Spinal cord (tissue), 10 donors: ENCODE measurements around the gene NASP. TPM values are rescaled to one million over a fixed set of nuclear protein-coding genes. Genes with fewer than 3 reads are reported as not detected.
"Not testable (repeated sequence)": the region's sequence is repeated elsewhere in the genome, so short reads cannot be mapped to it uniquely, and the experiment has no call there.

Experiments used
- DNase-seq, 6 donors: peaks; one replicate each; pipeline versions ENCODE4 v3.0.0 to v3.0.0-alpha.2; 2013 to 2015; ENCODE audit warnings: low spot score in 6 of 6, low read depth in 4 of 6
- H3K27ac ChIP-seq: one replicate; pipeline ENCODE4 v1.5.1; 2013; ENCODE audit warnings: low read depth, low read length, control low read depth
- H3K27me3 ChIP-seq: one replicate; pipeline ENCODE4 v1.6.1; 2013; ENCODE audit warnings: low read length; ENCODE audit not compliant: control insufficient read depth, insufficient read depth
- H3K36me3 ChIP-seq: one replicate; pipeline ENCODE4 v1.6.1; 2013; ENCODE audit warnings: low read length; ENCODE audit not compliant: control insufficient read depth, insufficient read depth
- H3K4me1 ChIP-seq: one replicate; pipeline ENCODE4 v1.6.1; 2013; ENCODE audit warnings: low read length; ENCODE audit not compliant: control insufficient read depth, insufficient read depth
- H3K4me3 ChIP-seq: one replicate; pipeline ENCODE4 v1.5.1; 2013; ENCODE audit warnings: low read depth, low read length, control low read depth
- H3K9me3 ChIP-seq: one replicate; pipeline ENCODE4 v1.6.1; 2013; ENCODE audit warnings: low read length; ENCODE audit not compliant: control insufficient read depth, insufficient read depth
- WGBS: methylation state at CpG from one replicate; pipeline ENCODE4 v1.1.5; 2013; ENCODE audit warnings: missing lambda C conversion rate; ENCODE audit not compliant: insufficient coverage; 5-methylcytosine and 5-hydroxymethylcytosine counted together
- polyA plus RNA-seq, 2 donors: library from polyadenylated mRNA; unstranded; fragments of 120-200 nt; gene quantifications; one replicate each; pipeline ENCODE4 v1.2.1, GENCODE V29; 2013; ENCODE audit not compliant: insufficient read length in 2 of 2
- total RNA-seq, 2 donors: library from RNA; depleted of rRNA in 1 of 2; stranded (reverse); fragments of 120-200 nt in 1 of 2; fragments of >200 nt in 1 of 2; gene quantifications; one replicate each; pipeline versions ENCODE4 v1.2.3 to v1.2.4, GENCODE V29; 2013 to 2014
- donor health status: healthy.

NASP gene
- total and polyA plus RNA-seq, 4 donors = 64.5 to 265 (median 161) TPM

- 0% methylated on average over 2 of the region's 5 CpGs for WGBS
- Histone ChIP-seq H3K27me3 (no peaks in the 10 kb centered on the region), H3K9me3 (no peaks in the 10 kb centered on the region), H3K27ac (peak overlapping the region; percentile 99), H3K36me3 (peaks cover 2% of the 10 kb centered on the region), H3K4me3 (peak overlapping the region; percentile 99), H3K4me1 (peaks cover 20% of the 10 kb centered on the region)
- DNase-seq = no peak
Measured at GRCh38 chr1:45585110-45585426, 1.2 kb downstream of the NASP start.

DNA sequence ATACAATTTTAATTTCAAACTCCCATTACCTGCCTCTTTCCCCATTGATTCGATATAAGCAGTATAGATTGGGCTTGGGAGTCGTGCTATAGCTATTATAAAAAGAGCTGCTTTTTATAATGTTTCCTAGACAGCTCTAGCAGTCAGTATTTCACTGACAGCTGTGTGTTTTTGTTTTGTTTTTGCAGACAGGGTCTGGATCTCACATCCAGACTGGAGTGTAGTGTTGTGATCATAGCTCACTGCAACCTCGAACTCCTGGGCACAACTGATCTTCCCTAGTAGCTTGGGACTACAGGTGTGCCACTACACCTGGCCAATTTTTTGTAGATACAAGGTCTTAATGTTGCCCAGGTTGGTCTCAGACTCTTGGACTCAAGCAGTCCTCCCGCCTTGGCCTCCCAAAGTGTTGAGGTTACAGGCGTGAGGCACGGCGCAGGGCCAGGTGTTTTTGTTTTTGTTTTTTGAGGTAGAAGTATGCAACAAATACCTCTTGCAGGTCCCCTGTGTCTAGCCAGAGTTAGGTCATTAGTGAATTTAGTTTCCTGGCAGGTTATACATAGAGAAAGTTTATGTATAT, 1.7 kb downstream of the NASP start:
- Histone ChIP-seq H3K36me3 (peaks cover 2% of the 10 kb centered on the region), H3K27me3 (no peaks in the 10 kb centered on the region), H3K27ac (peak overlapping the region; percentile 33), H3K4me1 (peaks cover 20% of the 10 kb centered on the region), H3K4me3 (peak overlapping the region; percentile 99), H3K9me3 (no peaks in the 10 kb centered on the region)
- WGBS = 19% methylated on average over 5 of the region's 7 CpGs
- DNase-seq = no peak

- no CpG with 5 or more reads among the region's 4 CpGs for WGBS
- DNase-seq = no peak
- H3K9me3 ChIP-seq = no peaks in the 10 kb centered on the region
- H3K4me1 ChIP-seq = peaks cover 20% of the 10 kb centered on the region
- H3K27me3 ChIP-seq = no peaks in the 10 kb centered on the region
- no peak overlapping the region for H3K27ac ChIP-seq
- H3K36me3 ChIP-seq = peaks cover 8% of the 10 kb centered on the region
- H3K4me3 ChIP-seq = no peak overlapping the region
Measured at GRCh38 chr1:45586769-45587168, 2.9 kb downstream of the NASP start.

DNA sequence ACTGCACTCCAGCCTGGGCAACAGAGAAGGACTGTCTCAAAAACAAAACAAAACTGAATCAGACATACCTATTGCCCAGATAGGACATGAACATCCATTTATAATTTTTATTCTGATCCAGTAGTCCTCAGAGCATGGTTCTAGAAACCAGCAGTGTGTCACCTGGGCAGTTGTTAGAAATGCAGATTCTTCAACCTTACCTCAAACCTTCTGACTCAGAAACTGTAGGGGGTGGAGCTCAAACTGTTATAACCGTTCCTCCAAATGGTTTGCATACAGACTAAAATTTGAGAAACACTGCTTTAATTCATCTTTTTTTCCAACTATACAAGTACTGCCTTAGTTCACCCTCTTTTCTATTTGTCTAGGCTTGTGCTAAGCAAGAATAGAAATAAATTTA, 6.0 kb downstream of the NASP start:
- Histone ChIP-seq H3K27me3 (no peaks in the 10 kb centered on the region), H3K4me1 (peaks cover 13% of the 10 kb centered on the region), H3K9me3 (no peaks in the 10 kb centered on the region), H3K27ac (no peak overlapping the region), H3K4me3 (no peak overlapping the region), H3K36me3 (peaks cover 33% of the 10 kb centered on the region)
- no CpG with 5 or more reads among the region's 1 CpG for WGBS
- no peak for DNase-seq

DNA sequence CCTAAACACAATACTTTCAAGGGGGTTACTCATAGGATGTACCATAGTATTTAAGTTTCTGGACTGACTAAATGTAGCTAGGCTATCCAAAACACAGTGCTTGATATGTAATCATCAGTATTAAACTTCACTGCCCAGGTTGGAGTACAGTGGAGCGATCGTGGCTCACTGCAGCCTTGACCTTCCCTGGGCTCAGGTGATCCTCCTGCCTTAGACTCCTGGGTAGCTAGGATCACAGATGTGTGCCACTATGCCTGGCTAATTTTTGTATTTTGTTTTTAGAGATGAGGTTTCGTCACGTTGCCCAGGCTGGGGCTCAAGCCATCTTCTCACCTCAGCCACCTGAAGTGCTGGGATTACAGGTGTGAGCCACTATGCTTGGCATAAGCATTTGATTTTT, 10.6 kb downstream of the NASP start:
- peaks cover 34% of the 10 kb centered on the region for H3K36me3 ChIP-seq
- 100% methylated on average over 4 of the region's 4 CpGs for WGBS

DNA sequence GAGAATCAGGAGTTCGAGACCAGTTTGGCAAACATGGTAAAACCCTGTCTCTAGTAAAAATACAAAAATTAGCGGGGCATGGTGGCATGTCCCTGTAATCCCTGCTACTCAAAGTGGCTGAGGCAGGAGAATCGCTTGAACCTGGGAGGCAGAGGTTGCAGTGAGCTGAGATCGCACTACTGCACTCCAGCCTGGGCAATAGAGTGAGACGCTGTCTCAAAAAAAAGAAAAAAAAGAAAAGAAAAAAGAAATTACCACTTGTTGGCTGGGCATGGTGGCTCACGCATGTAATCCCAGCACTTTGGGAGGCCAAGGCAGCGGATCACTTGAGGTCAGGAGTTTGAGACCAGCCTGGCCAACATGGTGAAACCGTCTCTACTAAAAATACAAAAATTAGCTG, 12.9 kb downstream of the NASP start:
- WGBS = 98% methylated on average over 6 of the region's 8 CpGs
- H3K4me1 ChIP-seq, H3K27ac ChIP-seq: not testable (repeated sequence)

More for the DNA sequence above, 10.6 kb downstream of the NASP start:
- H3K4me1 ChIP-seq = no peaks in the 10 kb centered on the region
- no peaks in the 10 kb centered on the region for H3K27me3 ChIP-seq
- H3K4me3 ChIP-seq = no peak overlapping the region
- H3K27ac ChIP-seq = no peak overlapping the region
- no peak for DNase-seq
- no peaks in the 10 kb centered on the region for H3K9me3 ChIP-seq

GRCh38 chr1:45604239-45604638, 20.4 kb downstream of the NASP start:
- Histone ChIP-seq H3K27ac (no peak overlapping the region), H3K27me3 (no peaks in the 10 kb centered on the region), H3K4me3 (no peak overlapping the region), H3K4me1 (no peaks in the 10 kb centered on the region), H3K9me3 (no peaks in the 10 kb centered on the region), H3K36me3 (peaks cover 9% of the 10 kb centered on the region)
- no CpG with 5 or more reads among the region's 2 CpGs for WGBS
- no peak for DNase-seq

More for the DNA sequence above, 12.9 kb downstream of the NASP start:
- H3K36me3 ChIP-seq = peaks cover 28% of the 10 kb centered on the region
- not testable (repeated sequence) for H3K27me3 ChIP-seq, DNase-seq, H3K9me3 ChIP-seq, H3K4me3 ChIP-seq

DNA sequence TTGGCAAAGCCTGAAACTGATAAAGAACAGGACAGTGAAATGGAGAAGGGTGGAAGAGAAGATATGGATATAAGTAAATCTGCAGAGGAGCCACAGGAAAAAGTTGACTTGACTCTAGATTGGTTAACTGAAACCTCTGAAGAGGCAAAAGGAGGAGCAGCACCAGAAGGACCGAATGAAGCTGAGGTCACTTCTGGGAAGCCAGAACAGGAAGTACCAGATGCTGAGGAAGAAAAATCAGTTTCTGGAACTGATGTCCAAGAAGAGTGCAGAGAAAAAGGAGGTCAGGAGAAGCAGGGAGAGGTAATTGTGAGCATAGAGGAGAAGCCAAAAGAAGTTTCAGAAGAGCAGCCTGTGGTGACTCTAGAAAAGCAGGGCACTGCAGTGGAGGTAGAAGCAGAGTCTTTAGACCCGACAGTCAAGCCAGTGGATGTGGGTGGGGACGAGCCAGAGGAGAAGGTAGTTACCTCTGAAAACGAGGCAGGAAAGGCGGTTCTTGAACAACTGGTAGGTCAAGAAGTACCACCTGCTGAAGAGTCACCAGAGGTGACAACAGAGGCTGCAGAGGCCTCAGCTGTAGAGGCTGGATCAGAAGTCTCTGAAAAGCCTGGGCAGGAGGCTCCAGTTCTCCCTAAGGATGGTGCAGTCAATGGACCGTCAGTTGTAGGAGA, 23.7 kb downstream of the NASP start:
- peaks cover 14% of the 10 kb centered on the region for H3K36me3 ChIP-seq
- H3K9me3 ChIP-seq = no peaks in the 10 kb centered on the region
- DNase-seq = no peak
- 78% methylated on average over 5 of the region's 6 CpGs for WGBS
- H3K27me3 ChIP-seq = no peaks in the 10 kb centered on the region
- H3K4me3 ChIP-seq = no peak overlapping the region
- H3K27ac ChIP-seq = no peak overlapping the region
- no peaks in the 10 kb centered on the region for H3K4me1 ChIP-seq

DNA sequence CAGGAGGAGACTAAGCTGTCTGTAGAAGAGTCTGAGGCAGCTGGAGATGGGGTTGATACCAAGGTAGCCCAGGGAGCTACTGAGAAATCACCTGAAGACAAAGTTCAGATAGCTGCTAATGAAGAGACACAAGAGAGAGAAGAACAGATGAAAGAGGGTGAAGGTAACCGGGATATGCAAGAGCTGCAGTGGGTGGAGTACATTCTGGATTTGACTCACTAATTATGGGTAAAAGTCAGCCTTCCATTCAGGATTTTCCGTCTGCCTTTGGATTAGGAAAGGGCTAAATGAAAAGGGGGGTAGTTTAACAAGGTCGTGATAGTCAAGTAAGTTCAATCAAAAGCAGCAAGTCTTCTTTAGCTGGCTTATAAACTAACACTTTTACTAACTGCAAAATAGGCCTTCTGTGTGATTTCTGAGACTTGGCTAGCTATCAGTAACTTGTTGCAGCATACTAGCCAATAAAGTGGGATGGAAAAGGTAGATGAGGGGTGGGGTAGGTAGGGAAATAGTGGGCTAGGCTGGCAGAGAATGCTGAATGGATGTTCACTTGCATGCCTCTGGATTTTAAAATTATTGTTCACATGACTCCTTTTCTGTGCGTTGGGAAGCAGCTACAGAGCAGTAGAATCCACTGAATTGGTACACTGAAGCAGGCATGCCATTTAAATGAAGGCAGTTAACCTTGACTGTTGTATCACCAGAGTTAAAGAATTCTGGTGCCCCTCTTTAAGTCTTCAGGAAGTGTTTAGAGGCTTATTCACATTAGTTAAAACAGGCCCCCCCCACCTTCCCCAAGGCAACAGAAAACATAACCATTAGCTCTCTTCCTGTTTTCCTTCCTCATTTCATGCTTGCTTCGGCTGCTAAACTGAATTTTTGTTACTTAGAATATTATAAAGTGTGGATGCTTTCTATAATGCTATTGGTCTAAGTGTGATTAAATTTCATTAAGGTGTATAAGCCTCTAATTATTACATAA, 24.6 kb downstream of the NASP start:
- no peak overlapping the region for H3K27ac ChIP-seq
- no peaks in the 10 kb centered on the region for H3K27me3 ChIP-seq
- WGBS = 83% methylated on average over 2 of the region's 5 CpGs
- H3K9me3 ChIP-seq = no peaks in the 10 kb centered on the region
- no peaks in the 10 kb centered on the region for H3K4me1 ChIP-seq
- DNase-seq = no peak
- no peak overlapping the region for H3K4me3 ChIP-seq
- peaks cover 15% of the 10 kb centered on the region for H3K36me3 ChIP-seq
